Measurements from ENCODE around the gene THSD7B. TPM values are rescaled to one million over a fixed set of nuclear protein-coding genes. Genes with fewer than 3 reads are reported as not detected.

THSD7B gene
- polyA plus RNA-seq, 1 experiment, result not detected

DNA sequence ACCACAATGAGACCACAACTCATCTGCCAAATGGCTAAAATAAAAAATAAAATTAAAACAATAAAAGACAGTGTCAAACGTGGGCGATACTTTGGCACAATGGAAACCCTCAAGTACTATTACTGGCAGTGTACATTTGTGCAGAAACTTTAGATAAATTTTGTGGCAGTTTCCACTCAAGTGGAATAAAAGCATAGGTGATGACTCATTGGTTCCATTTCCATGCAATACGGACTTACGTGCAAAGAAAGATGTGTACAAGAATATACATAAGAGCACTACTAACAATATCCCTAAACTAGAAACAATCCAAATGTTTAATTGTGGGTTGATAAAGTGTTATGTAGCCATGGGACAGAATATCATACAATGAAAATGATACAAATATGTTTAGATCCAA is 940.0 kb downstream of the THSD7B start:
- Histone ChIP-seq H3K9me3 (ENCODE audit: control insufficient read depth, insufficient read depth, low read length) (peaks cover 26% of the 10 kb centered on the region), H3K27ac (ENCODE audit: low read depth, low read length) (no peak overlapping the region), H3K4me3 (ENCODE audit: low read depth, low read length) (no peak overlapping the region), H3K27me3 (ENCODE audit: control insufficient read depth, insufficient read depth, low read length) (no peaks in the 10 kb centered on the region)
- ChIA-PET POLR2A (no interaction called here), CTCF (no interaction called here)
- no peak for DNase-seq (ENCODE audit: low read depth, low spot score)
- TF ChIP-seq, protein P1, sequence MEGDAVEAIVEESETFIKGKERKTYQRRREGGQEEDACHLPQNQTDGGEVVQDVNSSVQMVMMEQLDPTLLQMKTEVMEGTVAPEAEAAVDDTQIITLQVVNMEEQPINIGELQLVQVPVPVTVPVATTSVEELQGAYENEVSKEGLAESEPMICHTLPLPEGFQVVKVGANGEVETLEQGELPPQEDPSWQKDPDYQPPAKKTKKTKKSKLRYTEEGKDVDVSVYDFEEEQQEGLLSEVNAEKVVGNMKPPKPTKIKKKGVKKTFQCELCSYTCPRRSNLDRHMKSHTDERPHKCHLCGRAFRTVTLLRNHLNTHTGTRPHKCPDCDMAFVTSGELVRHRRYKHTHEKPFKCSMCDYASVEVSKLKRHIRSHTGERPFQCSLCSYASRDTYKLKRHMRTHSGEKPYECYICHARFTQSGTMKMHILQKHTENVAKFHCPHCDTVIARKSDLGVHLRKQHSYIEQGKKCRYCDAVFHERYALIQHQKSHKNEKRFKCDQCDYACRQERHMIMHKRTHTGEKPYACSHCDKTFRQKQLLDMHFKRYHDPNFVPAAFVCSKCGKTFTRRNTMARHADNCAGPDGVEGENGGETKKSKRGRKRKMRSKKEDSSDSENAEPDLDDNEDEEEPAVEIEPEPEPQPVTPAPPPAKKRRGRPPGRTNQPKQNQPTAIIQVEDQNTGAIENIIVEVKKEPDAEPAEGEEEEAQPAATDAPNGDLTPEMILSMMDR (IDR thresholded peaks at IDR 0.05; ENCODE audit: low read depth, low read length), result no peak

GRCh38 chr2:137706786-137707613 is 941.7 kb downstream of the THSD7B start:
- Histone ChIP-seq H3K27ac (ENCODE audit: low read depth, low read length) (no peak overlapping the region), H3K9me3 (ENCODE audit: control insufficient read depth, insufficient read depth, low read length) (peaks cover 25% of the 10 kb centered on the region), H3K4me3 (ENCODE audit: low read depth, low read length) (no peak overlapping the region), H3K27me3 (ENCODE audit: control insufficient read depth, insufficient read depth, low read length) (no peaks in the 10 kb centered on the region)
- no peak for DNase-seq (ENCODE audit: low read depth, low spot score)
- ChIA-PET CTCF (no interaction called here), POLR2A (no interaction called here)
- TF ChIP-seq, protein P1 (IDR thresholded peaks at IDR 0.05; ENCODE audit: low read depth, low read length), result no peak

DNA sequence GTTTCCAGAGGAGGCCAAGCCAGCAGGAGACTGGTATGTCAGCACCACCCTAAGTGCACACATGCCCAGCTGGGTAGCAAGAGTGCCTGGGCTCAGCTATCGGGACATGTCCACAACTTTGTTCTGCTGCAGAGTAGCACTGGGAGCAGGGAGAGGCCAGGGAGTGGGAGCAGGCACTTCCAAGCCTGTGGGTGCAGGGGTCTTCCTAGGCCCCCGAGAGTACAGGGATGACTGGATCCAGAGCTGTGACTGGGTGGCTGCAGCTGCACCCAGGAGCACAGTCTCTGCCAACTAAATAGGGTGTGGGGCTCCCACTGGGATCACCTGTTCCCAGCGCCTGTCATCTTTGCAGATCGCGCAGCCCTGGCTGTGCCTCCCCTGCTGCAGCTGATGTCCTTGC is 943.0 kb downstream of the THSD7B start:
- H3K27me3 ChIP-seq (ENCODE audit: control insufficient read depth, insufficient read depth, low read length), result no peaks in the 10 kb centered on the region
- CTCF ChIA-PET, result no interaction called here
- DNase-seq (ENCODE audit: low read depth, low spot score), result no peak
- no peak overlapping the region for H3K27ac ChIP-seq (ENCODE audit: low read depth, low read length)
- TF ChIP-seq, protein P1 (IDR thresholded peaks at IDR 0.05; ENCODE audit: low read depth, low read length), result no peak
- H3K9me3 ChIP-seq (ENCODE audit: control insufficient read depth, insufficient read depth, low read length), result peaks cover 25% of the 10 kb centered on the region
- no peak overlapping the region for H3K4me3 ChIP-seq (ENCODE audit: low read depth, low read length)
- POLR2A ChIA-PET, result no interaction called here

DNA sequence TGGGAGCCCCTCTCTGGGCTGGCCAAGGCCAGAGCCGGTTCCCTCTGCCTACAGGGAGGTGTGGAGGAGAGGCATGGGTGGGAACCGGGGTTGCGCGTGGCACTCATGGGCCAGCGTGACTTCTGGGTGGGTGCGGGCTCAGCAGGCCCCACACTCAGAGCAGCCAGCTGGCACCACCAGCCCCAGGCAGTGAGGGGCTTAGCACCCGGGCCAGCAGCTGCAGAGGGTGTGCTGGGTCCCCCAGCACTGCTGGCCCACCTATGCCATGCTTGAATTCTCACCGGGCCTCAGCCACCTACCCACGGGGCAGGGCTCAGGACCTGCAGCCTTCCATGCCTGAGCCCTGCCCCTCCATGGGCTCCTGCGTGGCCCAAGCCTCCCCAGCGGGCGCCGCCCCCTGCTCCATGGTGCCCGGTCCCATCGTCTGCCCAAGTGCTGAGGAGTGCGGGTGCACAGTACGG is 950.4 kb downstream of the THSD7B start:
- ChIA-PET POLR2A (no interaction called here), CTCF (no interaction called here)
- H3K9me3 ChIP-seq (ENCODE audit: control insufficient read depth, insufficient read depth, low read length), result peaks cover 14% of the 10 kb centered on the region
- H3K27me3 ChIP-seq (ENCODE audit: control insufficient read depth, insufficient read depth, low read length), result no peaks in the 10 kb centered on the region
- H3K4me3 ChIP-seq (ENCODE audit: low read depth, low read length), result no peak overlapping the region
- H3K27ac ChIP-seq (ENCODE audit: low read depth, low read length), result no peak overlapping the region
- TF ChIP-seq, protein P1 (IDR thresholded peaks at IDR 0.05; ENCODE audit: low read depth, low read length), result no peak
- DNase-seq (ENCODE audit: low read depth, low spot score), result no peak

- Histone ChIP-seq H3K27me3 (ENCODE audit: control insufficient read depth, insufficient read depth, low read length) (no peaks in the 10 kb centered on the region), H3K27ac (ENCODE audit: low read depth, low read length) (no peak overlapping the region), H3K4me3 (ENCODE audit: low read depth, low read length) (no peak overlapping the region), H3K9me3 (ENCODE audit: control insufficient read depth, insufficient read depth, low read length) (peaks cover 12% of the 10 kb centered on the region)
- no peak for DNase-seq (ENCODE audit: low read depth, low spot score)
- ChIA-PET CTCF (no interaction called here), POLR2A (no interaction called here)
- TF ChIP-seq, protein P1 (IDR thresholded peaks at IDR 0.05; ENCODE audit: low read depth, low read length), result no peak
These were observed 953.4 kb downstream of the THSD7B start for GRCh38 chr2:137718786-137719185.

Measured in AG04450 (cell line).